HG02973 (cell line): Measurements from ENCODE around the gene SLC30A1.

ENCODE experiments used
- ATAC-seq: cut with Tn5 transposase; IDR thresholded peaks from one replicate; pipeline ENCODE4 v1.9.1; 2021; ENCODE audit warnings: moderate library complexity; ENCODE audit not compliant: unreplicated experiment

Gene SLC30A1

GRCh38 chr1:211609120-211610024, 30.4 kb upstream of the SLC30A1 start:
- no peak for ATAC-seq

GRCh38 chr1:211607754-211608473, 29.0 kb upstream of the SLC30A1 start:
- ATAC-seq = no peak

- ATAC-seq = peak; percentile 94
Measured at GRCh38 chr1:211606914-211607753, 28.2 kb upstream of the SLC30A1 start.

GRCh38 chr1:211606332-211606913, 27.5 kb upstream of the SLC30A1 start:
- ATAC-seq = peak; percentile 27

GRCh38 chr1:211605603-211606331, 26.8 kb upstream of the SLC30A1 start:
- ATAC-seq = no peak

- ATAC-seq = no peak
Measured at GRCh38 chr1:211605034-211605433, 26.1 kb upstream of the SLC30A1 start.

- ATAC-seq = no peak
Measured at GRCh38 chr1:211604548-211604947, 25.6 kb upstream of the SLC30A1 start.

GRCh38 chr1:211603713-211604112, 24.8 kb upstream of the SLC30A1 start:
- ATAC-seq = no peak

- no peak for ATAC-seq
Measured at GRCh38 chr1:211603191-211603701, 24.3 kb upstream of the SLC30A1 start.

GRCh38 chr1:211601982-211602670, 23.2 kb upstream of the SLC30A1 start:
- ATAC-seq = no peak

- ATAC-seq = no peak
Measured at GRCh38 chr1:211601159-211601558, 22.2 kb upstream of the SLC30A1 start.

- no peak for ATAC-seq
Measured at GRCh38 chr1:211599250-211599649, 20.3 kb upstream of the SLC30A1 start.

- no peak for ATAC-seq
Measured at GRCh38 chr1:211598514-211598913, 19.6 kb upstream of the SLC30A1 start.

GRCh38 chr1:211596418-211597181, 17.6 kb upstream of the SLC30A1 start:
- no peak for ATAC-seq

- ATAC-seq = no peak
Measured at GRCh38 chr1:211595419-211595818, 16.5 kb upstream of the SLC30A1 start.

- no peak for ATAC-seq
Measured at GRCh38 chr1:211591980-211592493, 13.1 kb upstream of the SLC30A1 start.

- no peak for ATAC-seq
Measured at GRCh38 chr1:211589782-211590721, 11.1 kb upstream of the SLC30A1 start.
